Measurements from ENCODE around the gene EFNA1. TPM values are rescaled to one million over a fixed set of nuclear protein-coding genes. Genes with fewer than 3 reads are reported as not detected.
"Not testable (repeated sequence)": the region's sequence is repeated elsewhere in the genome, so short reads cannot be mapped to it uniquely, and the experiment has no call there.

Gene EFNA1
- polyA plus RNA-seq, 1 donor = 96.1 TPM

GRCh38 chr1:155110826-155111225 is 16.9 kb upstream of the EFNA1 start:
- H3K27me3 ChIP-seq (ENCODE audit: control insufficient read depth, insufficient read depth, low read length) = no peaks in the 10 kb centered on the region

GRCh38 chr1:155113450-155113980 is 14.2 kb upstream of the EFNA1 start:
- Histone ChIP-seq H3K4me3 (ENCODE audit: low read length) (no peak overlapping the region), H3K36me3 (ENCODE audit: control insufficient read depth, insufficient read depth, low read length) (no peaks in the 10 kb centered on the region), H3K9me3 (ENCODE audit: control insufficient read depth, low read depth, low read length) (no peaks in the 10 kb centered on the region), H3K4me1 (ENCODE audit: control insufficient read depth, insufficient read depth, low read length) (peaks cover under 1% of the 10 kb centered on the region), H3K27ac (ENCODE audit: low read length) (no peak overlapping the region), H3K27me3 (ENCODE audit: control insufficient read depth, insufficient read depth, low read length) (no peaks in the 10 kb centered on the region)
- no peak for DNase-seq
- WGBS (ENCODE audit: insufficient coverage, low lambda C conversion rate) = 100% methylated on average over 1 of the region's 5 CpGs

More at GRCh38 chr1:155110826-155111225, 16.9 kb upstream of the EFNA1 start:
- Histone ChIP-seq H3K4me3 (ENCODE audit: low read length) (no peak overlapping the region), H3K27ac (ENCODE audit: low read length) (no peak overlapping the region), H3K4me1 (ENCODE audit: control insufficient read depth, insufficient read depth, low read length) (peaks cover 24% of the 10 kb centered on the region), H3K9me3 (ENCODE audit: control insufficient read depth, low read depth, low read length) (no peaks in the 10 kb centered on the region), H3K36me3 (ENCODE audit: control insufficient read depth, insufficient read depth, low read length) (no peaks in the 10 kb centered on the region)
- DNase-seq = no peak
- WGBS (ENCODE audit: insufficient coverage, low lambda C conversion rate) = 90% methylated on average over 3 of the region's 8 CpGs

- Histone ChIP-seq H3K27ac (ENCODE audit: low read length) (no peak overlapping the region), H3K36me3 (ENCODE audit: control insufficient read depth, insufficient read depth, low read length) (no peaks in the 10 kb centered on the region), H3K27me3 (ENCODE audit: control insufficient read depth, insufficient read depth, low read length) (no peaks in the 10 kb centered on the region), H3K4me3 (ENCODE audit: low read length) (no peak overlapping the region), H3K9me3 (ENCODE audit: control insufficient read depth, low read depth, low read length) (no peaks in the 10 kb centered on the region), H3K4me1 (ENCODE audit: control insufficient read depth, insufficient read depth, low read length) (peaks cover 11% of the 10 kb centered on the region)
- WGBS (ENCODE audit: insufficient coverage, low lambda C conversion rate) = 100% methylated on average over 1 of the region's 5 CpGs
- no peak for DNase-seq
Measured at GRCh38 chr1:155116113-155116764, 11.4 kb upstream of the EFNA1 start.

DNA sequence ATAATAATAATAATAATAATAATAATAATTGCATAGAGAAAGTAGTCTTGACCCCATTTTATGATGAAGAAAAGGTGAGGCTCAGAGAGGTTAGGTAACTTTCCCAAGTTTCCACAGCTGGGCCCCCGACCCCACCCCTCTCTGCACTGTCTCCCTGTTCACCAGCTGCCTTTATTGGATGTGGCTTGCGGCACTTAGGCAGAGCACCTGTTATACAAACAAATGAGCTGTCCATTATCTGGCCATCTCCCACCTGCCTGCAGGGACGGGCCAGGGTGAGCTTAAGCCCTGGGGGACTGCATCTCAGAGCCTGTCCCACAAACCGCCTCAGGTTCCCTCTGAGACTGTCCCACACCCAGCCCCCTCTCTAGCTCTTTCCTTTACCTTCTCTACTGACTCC is 10.1 kb upstream of the EFNA1 start:
- H3K27ac ChIP-seq (ENCODE audit: low read length) = no peak overlapping the region
- no peak overlapping the region for H3K4me3 ChIP-seq (ENCODE audit: low read length)
- no peaks in the 10 kb centered on the region for H3K36me3 ChIP-seq (ENCODE audit: control insufficient read depth, insufficient read depth, low read length)
- peaks cover 12% of the 10 kb centered on the region for H3K4me1 ChIP-seq (ENCODE audit: control insufficient read depth, insufficient read depth, low read length)
- no peaks in the 10 kb centered on the region for H3K9me3 ChIP-seq (ENCODE audit: control insufficient read depth, low read depth, low read length)
- WGBS (ENCODE audit: insufficient coverage, low lambda C conversion rate) = no CpG with 5 or more reads among the region's 4 CpGs
- peak in 1 of 2 donors; percentile 36 for DNase-seq
- no peaks in the 10 kb centered on the region for H3K27me3 ChIP-seq (ENCODE audit: control insufficient read depth, insufficient read depth, low read length)

DNA sequence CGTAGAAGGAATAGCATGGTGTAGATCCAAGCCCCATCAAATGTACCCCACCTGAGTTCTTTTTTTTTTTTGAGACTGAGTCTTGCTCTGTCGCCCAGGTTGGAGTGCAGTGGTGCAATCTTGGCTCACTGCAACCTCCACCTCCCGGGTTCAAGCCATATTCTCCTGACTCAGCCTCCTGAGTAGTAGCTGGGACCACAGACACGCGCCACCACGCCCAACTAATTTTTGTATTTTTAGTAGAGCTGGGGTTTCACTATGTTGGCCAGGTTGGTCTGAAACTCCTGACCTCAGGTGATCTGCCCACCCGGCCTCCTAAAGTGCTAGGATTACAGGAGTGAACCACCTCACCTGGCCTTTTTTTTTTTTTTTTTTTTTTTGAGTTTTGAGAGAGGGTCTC is 9.6 kb upstream of the EFNA1 start:
- H3K27ac ChIP-seq (ENCODE audit: low read length) = not testable (repeated sequence)
- no CpG with 5 or more reads among the region's 7 CpGs for WGBS (ENCODE audit: insufficient coverage, low lambda C conversion rate)

DNA sequence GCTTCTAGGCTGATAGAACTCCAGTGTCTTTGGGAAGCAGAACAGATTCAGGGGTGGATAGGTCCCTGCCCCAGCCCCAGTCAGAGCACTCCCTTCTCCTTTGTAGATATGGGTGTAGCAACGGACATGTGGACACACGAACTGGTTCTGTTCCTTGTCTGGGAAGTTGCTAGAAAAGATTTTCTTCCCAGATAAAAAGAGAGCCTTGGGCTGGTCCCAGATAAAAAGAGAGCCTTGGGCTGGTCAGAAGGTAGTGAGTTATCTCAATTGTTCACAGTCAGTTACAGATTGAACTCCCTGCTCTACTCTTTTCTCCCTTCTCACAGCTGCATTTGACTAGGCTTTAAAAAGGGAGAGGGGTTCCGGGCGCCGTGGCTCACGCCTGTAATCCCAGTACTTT is 7.4 kb upstream of the EFNA1 start:
- Histone ChIP-seq H3K36me3 (ENCODE audit: control insufficient read depth, insufficient read depth, low read length) (no peaks in the 10 kb centered on the region), H3K4me1 (ENCODE audit: control insufficient read depth, insufficient read depth, low read length) (peaks cover 29% of the 10 kb centered on the region), H3K9me3 (ENCODE audit: control insufficient read depth, low read depth, low read length) (no peaks in the 10 kb centered on the region), H3K27me3 (ENCODE audit: control insufficient read depth, insufficient read depth, low read length) (no peaks in the 10 kb centered on the region), H3K4me3 (ENCODE audit: low read length) (no peak overlapping the region), H3K27ac (ENCODE audit: low read length) (peak overlapping the region; percentile 28)
- WGBS (ENCODE audit: insufficient coverage, low lambda C conversion rate) = no CpG with 5 or more reads among the region's 6 CpGs
- DNase-seq = peak in 1 of 2 donors; percentile 44

More for the DNA sequence above, 9.6 kb upstream of the EFNA1 start:
- H3K4me1 ChIP-seq (ENCODE audit: control insufficient read depth, insufficient read depth, low read length) = peaks cover 12% of the 10 kb centered on the region
- not testable (repeated sequence) for H3K27me3 ChIP-seq (ENCODE audit: control insufficient read depth, insufficient read depth, low read length); DNase-seq; H3K9me3 ChIP-seq (ENCODE audit: control insufficient read depth, low read depth, low read length); H3K4me3 ChIP-seq (ENCODE audit: low read length); H3K36me3 ChIP-seq (ENCODE audit: control insufficient read depth, insufficient read depth, low read length)

GRCh38 chr1:155121249-155121648 is 6.4 kb upstream of the EFNA1 start:
- no peaks in the 10 kb centered on the region for H3K36me3 ChIP-seq (ENCODE audit: control insufficient read depth, insufficient read depth, low read length)
- H3K4me3 ChIP-seq (ENCODE audit: low read length) = no peak overlapping the region
- H3K4me1 ChIP-seq (ENCODE audit: control insufficient read depth, insufficient read depth, low read length) = peaks cover 39% of the 10 kb centered on the region
- peak in 1 of 2 donors; percentile 9 for DNase-seq
- no CpG with 5 or more reads among the region's 2 CpGs for WGBS (ENCODE audit: insufficient coverage, low lambda C conversion rate)
- H3K27ac ChIP-seq (ENCODE audit: low read length) = no peak overlapping the region
- H3K27me3 ChIP-seq (ENCODE audit: control insufficient read depth, insufficient read depth, low read length) = peaks cover 5% of the 10 kb centered on the region
- H3K9me3 ChIP-seq (ENCODE audit: control insufficient read depth, low read depth, low read length) = no peaks in the 10 kb centered on the region

DNA sequence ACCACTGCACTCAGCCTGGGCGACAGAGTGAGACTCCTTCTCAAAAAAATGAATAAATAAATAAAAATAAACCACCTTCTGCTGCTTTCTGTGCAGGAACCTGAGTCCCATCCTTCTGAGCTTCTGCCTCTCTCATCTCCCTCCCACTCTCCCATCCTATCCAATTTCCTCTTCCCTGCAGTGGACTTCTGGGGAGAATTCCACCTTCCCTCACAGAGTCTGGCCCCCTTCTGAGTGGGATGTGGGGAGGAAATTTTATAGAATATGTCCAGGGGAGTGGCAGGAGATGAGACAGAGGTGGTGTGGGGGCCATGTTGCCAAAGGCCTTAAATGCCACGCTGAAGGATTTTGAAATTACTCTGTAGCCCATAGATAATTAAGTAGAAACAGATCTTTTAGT is 5.4 kb upstream of the EFNA1 start:
- Histone ChIP-seq H3K27ac (ENCODE audit: low read length) (no peak overlapping the region), H3K4me3 (ENCODE audit: low read length) (no peak overlapping the region), H3K27me3 (ENCODE audit: control insufficient read depth, insufficient read depth, low read length) (peaks cover 10% of the 10 kb centered on the region), H3K9me3 (ENCODE audit: control insufficient read depth, low read depth, low read length) (no peaks in the 10 kb centered on the region), H3K36me3 (ENCODE audit: control insufficient read depth, insufficient read depth, low read length) (no peaks in the 10 kb centered on the region), H3K4me1 (ENCODE audit: control insufficient read depth, insufficient read depth, low read length) (peaks cover 48% of the 10 kb centered on the region)
- no peak for DNase-seq
- 100% methylated on average over 1 of the region's 2 CpGs for WGBS (ENCODE audit: insufficient coverage, low lambda C conversion rate)

GRCh38 chr1:155123801-155124200 is 3.9 kb upstream of the EFNA1 start:
- H3K4me1 ChIP-seq (ENCODE audit: control insufficient read depth, insufficient read depth, low read length) = peaks cover 49% of the 10 kb centered on the region

DNA sequence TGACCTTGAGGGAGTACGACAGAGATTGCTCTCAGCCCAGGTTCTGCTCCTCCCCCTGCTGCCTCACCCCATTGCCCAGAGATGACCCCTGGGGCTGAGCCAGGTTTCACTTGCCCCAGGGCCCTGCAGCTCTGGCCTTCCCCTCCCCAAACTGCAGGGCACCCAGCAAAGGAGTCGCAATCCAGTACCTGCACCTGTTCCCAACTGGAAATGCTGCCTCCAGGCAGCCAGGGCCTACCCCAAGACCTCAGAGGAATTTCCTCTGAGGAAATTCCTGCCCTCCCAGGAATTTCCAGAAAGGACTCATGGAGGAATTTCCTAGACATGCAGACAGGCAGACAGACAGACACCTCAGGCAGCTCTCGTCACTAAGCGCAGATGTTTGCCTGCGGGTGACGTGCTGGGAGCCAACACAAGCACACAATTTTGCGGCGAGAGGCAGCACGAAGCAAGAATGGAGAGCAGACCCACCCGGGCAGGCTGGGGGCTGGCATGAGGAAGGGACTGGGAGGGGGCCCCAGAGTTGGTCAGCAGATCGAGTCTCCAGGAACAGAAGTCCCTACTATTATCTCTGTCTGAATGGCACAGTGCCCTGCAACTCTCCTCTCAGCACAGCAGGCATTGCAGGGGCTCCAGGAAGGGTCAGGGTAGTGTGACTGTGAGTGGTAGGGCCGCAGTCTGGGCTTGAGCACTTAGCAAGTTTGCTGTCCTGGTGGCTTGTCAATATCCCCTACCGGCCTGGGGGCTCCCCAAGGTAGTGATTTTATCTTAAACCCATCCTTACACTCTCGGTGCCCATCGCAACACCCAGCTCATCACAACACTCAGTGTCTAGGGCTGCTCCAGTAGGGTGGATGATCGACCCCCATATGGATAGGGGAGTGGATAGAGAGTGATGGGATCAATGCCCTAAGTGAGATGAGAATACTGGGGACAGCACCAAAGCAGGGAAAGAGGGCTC is 2.9 kb upstream of the EFNA1 start:
- no CpG with 5 or more reads among the region's 16 CpGs for WGBS (ENCODE audit: insufficient coverage, low lambda C conversion rate)
- no peaks in the 10 kb centered on the region for H3K36me3 ChIP-seq (ENCODE audit: control insufficient read depth, insufficient read depth, low read length)
- no peak overlapping the region for H3K4me3 ChIP-seq (ENCODE audit: low read length)
- H3K27me3 ChIP-seq (ENCODE audit: control insufficient read depth, insufficient read depth, low read length) = peaks cover 10% of the 10 kb centered on the region
- DNase-seq = peak in 1 of 2 donors; percentile 44
- peaks cover 49% of the 10 kb centered on the region for H3K4me1 ChIP-seq (ENCODE audit: control insufficient read depth, insufficient read depth, low read length)
- no peaks in the 10 kb centered on the region for H3K9me3 ChIP-seq (ENCODE audit: control insufficient read depth, low read depth, low read length)
- peak overlapping the region; percentile 95 for H3K27ac ChIP-seq (ENCODE audit: low read length)

More at GRCh38 chr1:155123801-155124200, 3.9 kb upstream of the EFNA1 start:
- DNase-seq = peak in 1 of 2 donors; percentile 38
- H3K4me3 ChIP-seq (ENCODE audit: low read length) = no peak overlapping the region
- peaks cover 10% of the 10 kb centered on the region for H3K27me3 ChIP-seq (ENCODE audit: control insufficient read depth, insufficient read depth, low read length)
- H3K36me3 ChIP-seq (ENCODE audit: control insufficient read depth, insufficient read depth, low read length) = no peaks in the 10 kb centered on the region
- WGBS (ENCODE audit: insufficient coverage, low lambda C conversion rate) = 37% methylated on average over 2 of the region's 4 CpGs
- H3K27ac ChIP-seq (ENCODE audit: low read length) = no peak overlapping the region
- no peaks in the 10 kb centered on the region for H3K9me3 ChIP-seq (ENCODE audit: control insufficient read depth, low read depth, low read length)

Data from large intestine (tissue), 3 donors.